ENCODE data around the gene UROC1.

UROC1 gene

GRCh38 chr3:126464997-126465396, 52.6 kb downstream of the UROC1 start:
- in situ Hi-C loops (cut with MboI; ENCODE audit: low sequenced_read_pairs) = no loop called here

- in situ Hi-C loops (cut with MboI; ENCODE audit: low sequenced_read_pairs) = no loop called here
These were observed 53.1 kb downstream of the UROC1 start for GRCh38 chr3:126464494-126464893.

- in situ Hi-C loops (cut with MboI; ENCODE audit: low sequenced_read_pairs) = no loop called here
These were observed 53.5 kb downstream of the UROC1 start for GRCh38 chr3:126464093-126464492.

GRCh38 chr3:126463521-126463920, 54.1 kb downstream of the UROC1 start:
- in situ Hi-C loops (cut with MboI; ENCODE audit: low sequenced_read_pairs) = no loop called here

GRCh38 chr3:126461450-126462070, 56.0 kb downstream of the UROC1 start:
- in situ Hi-C loops (cut with MboI; ENCODE audit: low sequenced_read_pairs) = no loop called here

GRCh38 chr3:126460381-126460780, 57.2 kb downstream of the UROC1 start:
- in situ Hi-C loops (cut with MboI; ENCODE audit: low sequenced_read_pairs) = no loop called here

- in situ Hi-C loops (cut with MboI; ENCODE audit: low sequenced_read_pairs) = no loop called here
These were observed 57.8 kb downstream of the UROC1 start for GRCh38 chr3:126459763-126460127.

- in situ Hi-C loops (cut with MboI; ENCODE audit: low sequenced_read_pairs) = no loop called here
These were observed 58.3 kb downstream of the UROC1 start for GRCh38 chr3:126459111-126459762.

- in situ Hi-C loops (cut with MboI; ENCODE audit: low sequenced_read_pairs) = no loop called here
These were observed 60.7 kb downstream of the UROC1 start for GRCh38 chr3:126456766-126457388.

GRCh38 chr3:126456211-126456610, 61.4 kb downstream of the UROC1 start:
- in situ Hi-C loops (cut with MboI; ENCODE audit: low sequenced_read_pairs) = no loop called here

GRCh38 chr3:126454437-126455198, 63.0 kb downstream of the UROC1 start:
- in situ Hi-C loops (cut with MboI; ENCODE audit: low sequenced_read_pairs) = no loop called here

- in situ Hi-C loops (cut with MboI; ENCODE audit: low sequenced_read_pairs) = no loop called here
These were observed 63.5 kb downstream of the UROC1 start for GRCh38 chr3:126454025-126454424.

GRCh38 chr3:126452213-126452612, 65.4 kb downstream of the UROC1 start:
- in situ Hi-C loops (cut with MboI; ENCODE audit: low sequenced_read_pairs) = no loop called here

- in situ Hi-C loops (cut with MboI; ENCODE audit: low sequenced_read_pairs) = no loop called here
These were observed 66.1 kb downstream of the UROC1 start for GRCh38 chr3:126451511-126451910.

GRCh38 chr3:126450744-126451143, 66.8 kb downstream of the UROC1 start:
- in situ Hi-C loops (cut with MboI; ENCODE audit: low sequenced_read_pairs) = no loop called here

- in situ Hi-C loops (cut with MboI; ENCODE audit: low sequenced_read_pairs) = no loop called here
These were observed 67.4 kb downstream of the UROC1 start for GRCh38 chr3:126450219-126450618.

- in situ Hi-C loops (cut with MboI; ENCODE audit: low sequenced_read_pairs) = no loop called here
These were observed 67.9 kb downstream of the UROC1 start for GRCh38 chr3:126449621-126450051.

- in situ Hi-C loops (cut with MboI; ENCODE audit: low sequenced_read_pairs) = no loop called here
These were observed 68.7 kb downstream of the UROC1 start for GRCh38 chr3:126448893-126449180.

- in situ Hi-C loops (cut with MboI; ENCODE audit: low sequenced_read_pairs) = no loop called here
These were observed 69.3 kb downstream of the UROC1 start for GRCh38 chr3:126448136-126448892.

- in situ Hi-C loops (cut with MboI; ENCODE audit: low sequenced_read_pairs) = no loop called here
These were observed 70.0 kb downstream of the UROC1 start for GRCh38 chr3:126447456-126448106.

GRCh38 chr3:126446791-126447190, 70.8 kb downstream of the UROC1 start:
- in situ Hi-C loops (cut with MboI; ENCODE audit: low sequenced_read_pairs) = no loop called here
